Measurements from ENCODE around the gene SLC2A13. TPM values are rescaled to one million over a fixed set of nuclear protein-coding genes. Genes with fewer than 3 reads are reported as not detected.

Gene SLC2A13
- total RNA-seq, 1 donor from 2014 or later: 11.6 TPM

DNA sequence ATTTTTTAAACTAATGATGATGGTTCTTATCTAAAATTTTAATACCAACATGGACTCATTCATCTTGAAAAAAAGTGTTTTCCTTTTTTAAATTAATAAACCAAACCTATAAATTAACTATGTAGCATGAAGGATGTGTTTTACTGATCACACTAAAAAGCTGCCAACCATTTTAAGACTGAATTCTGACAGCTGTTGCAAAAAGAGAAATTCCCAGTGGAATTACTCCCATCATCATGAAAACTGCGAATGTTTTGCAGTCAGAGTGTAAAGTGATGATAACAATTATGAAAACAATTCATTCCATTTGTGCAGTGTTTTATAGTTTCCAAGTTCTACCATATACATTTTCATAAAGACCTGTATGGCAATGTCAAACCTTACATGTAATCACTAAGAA, 232.8 kb downstream of the SLC2A13 start:
- intact Hi-C loops (cut with DNase I): no loop called here
- no peak for ATAC-seq
- Histone ChIP-seq H3K36me3 (no peaks in the 10 kb centered on the region), H3K27ac (no peak overlapping the region), H3K9me3 (no peaks in the 10 kb centered on the region), H3K4me3 (no peak overlapping the region), H3K27me3 (ENCODE audit: low read depth) (no peaks in the 10 kb centered on the region), H3K4me1 (no peaks in the 10 kb centered on the region)
- TF ChIP-seq, protein P1, sequence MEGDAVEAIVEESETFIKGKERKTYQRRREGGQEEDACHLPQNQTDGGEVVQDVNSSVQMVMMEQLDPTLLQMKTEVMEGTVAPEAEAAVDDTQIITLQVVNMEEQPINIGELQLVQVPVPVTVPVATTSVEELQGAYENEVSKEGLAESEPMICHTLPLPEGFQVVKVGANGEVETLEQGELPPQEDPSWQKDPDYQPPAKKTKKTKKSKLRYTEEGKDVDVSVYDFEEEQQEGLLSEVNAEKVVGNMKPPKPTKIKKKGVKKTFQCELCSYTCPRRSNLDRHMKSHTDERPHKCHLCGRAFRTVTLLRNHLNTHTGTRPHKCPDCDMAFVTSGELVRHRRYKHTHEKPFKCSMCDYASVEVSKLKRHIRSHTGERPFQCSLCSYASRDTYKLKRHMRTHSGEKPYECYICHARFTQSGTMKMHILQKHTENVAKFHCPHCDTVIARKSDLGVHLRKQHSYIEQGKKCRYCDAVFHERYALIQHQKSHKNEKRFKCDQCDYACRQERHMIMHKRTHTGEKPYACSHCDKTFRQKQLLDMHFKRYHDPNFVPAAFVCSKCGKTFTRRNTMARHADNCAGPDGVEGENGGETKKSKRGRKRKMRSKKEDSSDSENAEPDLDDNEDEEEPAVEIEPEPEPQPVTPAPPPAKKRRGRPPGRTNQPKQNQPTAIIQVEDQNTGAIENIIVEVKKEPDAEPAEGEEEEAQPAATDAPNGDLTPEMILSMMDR (IDR thresholded peaks at IDR 0.05): no peak
- DNase-seq: no peak

DNA sequence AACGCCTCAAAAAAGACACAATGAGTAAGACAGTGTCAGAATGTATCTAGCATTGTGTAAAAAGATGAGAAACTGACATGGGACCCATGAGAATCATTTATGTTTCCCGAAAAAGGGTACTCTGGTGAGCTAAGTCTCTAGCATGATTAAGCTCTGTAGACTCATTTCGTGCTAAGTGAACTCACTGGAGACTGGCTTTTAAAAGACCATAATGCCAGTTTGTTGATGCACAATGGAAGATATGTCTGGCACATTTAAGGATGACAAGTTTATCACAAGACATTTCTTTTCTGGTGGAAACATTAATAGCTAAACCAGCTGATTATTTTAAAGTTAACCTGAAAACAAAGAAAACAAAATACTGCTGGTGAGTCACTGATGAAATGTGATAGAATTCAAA, 233.5 kb downstream of the SLC2A13 start:
- H3K27ac ChIP-seq: no peak overlapping the region

DNA sequence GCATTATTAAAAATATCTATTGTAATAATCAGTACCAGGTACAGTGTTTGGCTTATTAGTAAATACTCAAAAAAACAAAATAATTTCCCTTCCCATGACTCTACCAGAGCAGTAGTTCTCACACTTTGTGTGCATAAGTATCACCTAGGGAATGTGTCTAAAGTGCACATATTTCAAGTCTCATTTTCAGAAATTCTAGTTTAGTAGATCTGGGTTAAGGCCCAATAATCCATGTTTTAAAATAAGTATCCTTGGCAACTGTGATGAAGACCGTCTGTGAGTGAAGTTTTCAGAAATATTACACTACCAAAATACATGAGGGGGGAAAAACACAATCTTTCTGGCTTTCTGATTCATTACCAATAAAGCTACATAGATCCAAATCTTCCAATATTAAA, 237.6 kb downstream of the SLC2A13 start:
- Histone ChIP-seq H3K27ac (no peak overlapping the region), H3K36me3 (no peaks in the 10 kb centered on the region), H3K9me3 (no peaks in the 10 kb centered on the region), H3K4me3 (no peak overlapping the region), H3K4me1 (no peaks in the 10 kb centered on the region), H3K27me3 (ENCODE audit: low read depth) (no peaks in the 10 kb centered on the region)
- no peak for ATAC-seq
- DNase-seq: no peak
- TF ChIP-seq, protein P1 (IDR thresholded peaks at IDR 0.05): no peak
- intact Hi-C loops (cut with DNase I): no loop called here

More for the DNA sequence above, 233.5 kb downstream of the SLC2A13 start:
- Histone ChIP-seq H3K9me3 (no peaks in the 10 kb centered on the region), H3K4me1 (no peaks in the 10 kb centered on the region), H3K27me3 (ENCODE audit: low read depth) (no peaks in the 10 kb centered on the region), H3K4me3 (no peak overlapping the region), H3K36me3 (no peaks in the 10 kb centered on the region)
- ATAC-seq (no peak), DNase-seq (no peak)
- intact Hi-C loops (cut with DNase I): no loop called here
- TF ChIP-seq, protein P1 (IDR thresholded peaks at IDR 0.05): no peak

DNA sequence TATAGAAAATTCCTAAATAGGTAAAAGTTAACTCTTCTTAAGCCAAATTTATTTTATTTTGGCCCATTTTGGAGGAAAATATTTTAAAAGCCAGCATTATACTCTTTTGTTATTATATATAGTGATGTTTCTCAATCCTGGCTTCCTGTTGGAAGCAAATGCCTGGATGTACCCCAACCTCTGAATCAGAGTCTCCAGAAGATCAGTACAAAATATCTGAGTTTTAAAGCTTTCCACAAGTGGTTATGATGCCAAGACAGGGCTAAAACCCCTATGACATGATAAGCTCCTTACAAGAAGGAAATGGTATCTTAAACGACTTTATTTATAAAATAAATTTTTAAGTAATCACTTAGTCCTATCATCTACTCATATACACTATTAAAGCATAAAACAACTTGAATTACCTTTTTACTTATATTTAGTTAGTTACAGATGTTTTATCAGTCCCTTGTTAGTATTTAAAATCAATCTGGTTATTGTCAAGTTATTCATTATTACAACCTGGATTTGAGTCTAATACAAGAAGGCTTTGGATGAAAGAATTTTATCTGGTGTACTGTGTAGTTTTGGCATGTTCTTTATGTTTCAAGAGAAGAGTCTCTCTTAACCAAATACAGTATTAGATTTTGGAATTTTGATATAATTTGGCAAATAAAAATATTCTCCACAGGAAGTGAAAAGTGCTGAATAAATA, 238.1 kb downstream of the SLC2A13 start:
- no peak overlapping the region for H3K27ac ChIP-seq
- DNase-seq (no peak), ATAC-seq (no peak)
- H3K36me3 ChIP-seq: no peaks in the 10 kb centered on the region
- H3K27me3 ChIP-seq (ENCODE audit: low read depth): no peaks in the 10 kb centered on the region
- H3K4me1 ChIP-seq: no peaks in the 10 kb centered on the region
- no peak overlapping the region for H3K4me3 ChIP-seq
- no peaks in the 10 kb centered on the region for H3K9me3 ChIP-seq
- TF ChIP-seq, protein P1 (IDR thresholded peaks at IDR 0.05): no peak
- intact Hi-C loops (cut with DNase I): no loop called here

DNA sequence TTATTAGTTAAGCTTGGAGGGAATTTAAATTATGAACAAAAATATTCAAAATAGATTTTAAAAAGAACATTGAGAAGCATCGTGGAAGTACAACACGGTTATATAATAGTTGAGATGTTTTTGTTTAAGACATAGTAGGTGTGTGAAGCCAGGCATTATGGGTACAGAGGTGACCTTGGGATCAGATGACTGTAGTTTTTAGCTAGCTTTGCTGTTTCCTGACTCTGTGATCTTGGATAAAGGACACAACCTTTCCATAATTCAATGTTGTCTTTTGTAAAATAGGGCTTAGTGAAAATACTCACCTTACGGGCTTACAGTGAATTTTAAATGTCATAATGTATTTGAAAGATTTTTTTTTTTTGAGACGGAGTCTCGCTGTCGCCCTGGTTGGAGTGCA, 239.7 kb downstream of the SLC2A13 start:
- H3K27ac ChIP-seq: no peak overlapping the region
- intact Hi-C loops (cut with DNase I): no loop called here
- H3K9me3 ChIP-seq: no peaks in the 10 kb centered on the region
- H3K4me1 ChIP-seq: no peaks in the 10 kb centered on the region
- no peak overlapping the region for H3K4me3 ChIP-seq
- TF ChIP-seq, protein P1 (IDR thresholded peaks at IDR 0.05): no peak
- no peaks in the 10 kb centered on the region for H3K27me3 ChIP-seq (ENCODE audit: low read depth)
- no peak for DNase-seq
- ATAC-seq: no peak
- no peaks in the 10 kb centered on the region for H3K36me3 ChIP-seq

Data from lower lobe of right lung (tissue), 2 donors.